Inferior parietal cortex (tissue), 1 donor: ENCODE results near the gene ESPL1.
A peak's percentile ranks its signal among the peaks of the same experiment; 100 is the strongest.

Experiments used
- DNase-seq: peaks from one replicate; pipeline ENCODE4 v3.0.0-alpha.2; 2016; ENCODE audit errors: extremely low spot score

The ESPL1 gene

DNA sequence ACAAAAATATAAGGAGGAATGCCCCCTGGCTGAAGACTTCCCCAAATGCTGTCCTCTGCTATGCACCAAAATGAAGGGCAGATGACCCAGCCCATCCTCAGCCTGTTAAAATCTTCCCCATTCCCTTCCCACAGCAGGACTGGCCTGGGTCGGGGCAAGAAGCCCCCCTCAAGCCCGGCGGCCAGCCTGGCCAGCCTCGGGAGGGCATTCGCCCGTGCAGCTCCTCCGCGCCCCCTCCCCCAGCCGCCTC lies 36.5 kb upstream of the ESPL1 start:
- DNase-seq: no peak

DNA sequence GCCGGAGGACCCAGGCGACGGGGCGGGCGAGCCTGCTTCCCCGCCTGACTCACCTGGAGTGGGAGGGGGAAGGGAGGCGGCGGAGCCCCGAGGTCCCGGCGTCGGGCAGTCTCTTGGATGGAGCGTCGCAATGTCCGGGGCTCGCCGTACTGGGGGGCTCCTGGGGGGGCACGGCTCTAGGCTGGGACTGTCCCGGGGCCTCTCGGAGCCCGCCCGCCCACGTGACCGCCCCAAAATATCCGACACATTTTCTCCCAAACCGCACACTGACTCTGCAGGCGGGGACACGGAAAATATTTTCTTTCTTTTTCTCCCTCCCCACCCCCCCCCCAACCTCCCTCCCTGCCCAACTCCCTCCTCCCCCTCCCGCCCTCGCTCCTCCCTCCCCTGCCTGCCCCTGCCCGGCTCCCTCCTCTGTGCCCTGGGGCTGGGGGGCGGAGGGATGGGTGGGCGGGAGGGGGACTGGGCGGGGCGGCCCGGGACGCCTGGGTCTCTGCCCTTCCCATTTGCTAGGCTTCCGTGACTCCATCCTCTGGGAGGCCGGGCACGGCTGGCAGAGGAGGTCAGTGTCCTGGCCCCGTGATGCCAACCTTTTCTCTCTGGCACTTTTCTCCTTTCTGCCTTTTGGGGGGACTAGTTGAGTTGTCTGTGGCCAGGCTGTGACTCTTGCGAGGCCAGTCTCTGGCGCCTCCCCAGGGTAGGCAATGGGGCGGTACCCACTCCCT lies 36.0 kb upstream of the ESPL1 start, which contains the start of gene RARG:
Gene RARG, minus strand, starts transcription at position 289 of the 725 bp plus-strand sequence. CDS start 4,664 bp downstream, outside the sequence.
- DNase-seq: no peak

DNA sequence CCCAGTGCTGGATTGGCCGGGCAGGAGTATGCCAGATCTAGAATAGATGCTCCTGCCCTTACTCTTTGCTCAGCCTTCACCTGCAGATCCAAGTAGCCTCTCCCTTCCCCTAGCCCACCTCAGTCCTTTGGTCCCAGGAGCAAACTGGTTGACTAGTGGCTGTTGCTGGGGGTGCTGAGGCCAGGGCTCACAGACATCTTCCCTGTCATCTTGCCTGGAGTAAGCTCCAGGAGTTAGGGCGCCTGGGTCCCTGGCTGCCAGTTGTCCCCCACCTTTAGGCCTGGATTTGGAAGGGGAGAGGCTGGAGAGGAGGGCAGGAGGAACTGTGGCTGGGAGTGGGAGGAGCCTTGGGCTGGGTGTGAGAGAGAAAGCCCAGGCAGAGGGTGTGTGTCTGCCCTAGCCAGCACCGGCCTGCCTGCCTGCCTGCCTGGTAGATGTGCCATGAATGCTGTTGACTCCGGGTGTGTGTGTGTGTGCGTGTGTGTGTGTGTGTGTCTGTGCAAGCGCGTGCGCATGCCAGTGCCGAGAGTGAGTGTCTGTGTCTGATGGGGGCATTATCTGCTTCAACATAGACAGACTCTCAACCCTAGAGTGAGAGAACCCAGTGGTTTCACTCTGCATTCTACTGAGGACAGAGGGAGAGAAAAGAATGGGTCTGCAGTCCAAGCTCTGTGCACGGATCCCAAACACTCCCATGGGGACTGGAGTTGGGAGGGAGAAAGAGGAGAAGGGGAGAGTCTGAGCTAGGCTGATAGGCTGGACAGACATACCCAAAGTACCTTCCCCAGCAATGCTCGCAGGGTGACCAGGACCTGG lies 35.2 kb upstream of the ESPL1 start:
- DNase-seq: no peak

DNA sequence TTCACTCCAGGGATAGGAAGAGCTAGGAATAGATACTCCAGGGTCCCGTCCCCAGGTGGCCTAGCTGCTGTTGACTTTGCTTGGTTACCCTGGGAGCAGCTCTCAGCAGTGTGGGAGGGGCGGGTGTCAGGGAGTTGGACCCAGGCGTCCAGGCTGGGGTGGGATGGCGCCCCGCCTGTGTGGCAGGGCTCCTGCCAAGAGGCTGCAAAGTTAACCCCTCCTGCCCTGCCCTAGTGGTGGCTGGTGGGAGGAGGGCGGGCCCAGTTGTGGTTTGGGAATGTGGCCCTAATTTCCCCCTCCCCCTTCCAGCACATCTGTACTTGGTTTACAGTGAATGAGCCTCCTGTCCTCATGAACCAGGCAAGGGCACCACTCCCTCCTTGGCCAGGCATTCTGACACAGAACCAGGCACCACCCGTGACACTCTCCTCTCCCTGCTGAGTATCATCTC lies 34.4 kb upstream of the ESPL1 start:
- DNase-seq: no peak

DNA sequence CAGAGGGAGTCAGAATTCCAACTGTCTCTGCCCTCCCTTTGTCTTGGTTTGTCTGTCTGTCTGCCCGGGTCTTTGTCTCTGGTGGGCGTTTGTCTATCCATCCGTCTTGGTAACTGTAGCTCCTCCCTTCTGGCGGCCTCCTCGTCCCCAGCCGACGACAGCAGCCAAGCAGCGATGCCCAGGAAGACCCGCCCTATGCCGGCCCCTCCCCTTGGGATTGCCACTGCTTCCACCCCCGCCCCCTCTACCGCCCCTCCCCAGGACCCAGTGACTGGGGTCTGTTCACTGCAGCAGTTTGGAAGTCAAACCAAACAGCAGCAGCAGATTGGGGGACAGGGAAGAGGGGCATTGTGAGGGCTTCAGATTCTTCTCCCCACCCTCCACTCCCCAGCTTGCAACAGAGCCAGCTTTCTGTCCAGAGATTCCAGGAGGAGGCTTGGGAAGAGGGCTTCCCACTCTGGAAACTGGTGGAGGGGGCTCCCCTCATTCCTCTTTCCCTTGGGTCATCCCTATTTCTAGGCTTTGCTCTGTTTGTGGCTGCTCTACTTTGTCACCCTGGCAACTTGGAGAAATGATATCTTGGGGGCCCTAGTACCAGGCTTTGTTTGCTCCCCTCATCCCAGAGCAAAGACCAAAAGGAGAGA lies 33.7 kb upstream of the ESPL1 start:
- DNase-seq: no peak

DNA sequence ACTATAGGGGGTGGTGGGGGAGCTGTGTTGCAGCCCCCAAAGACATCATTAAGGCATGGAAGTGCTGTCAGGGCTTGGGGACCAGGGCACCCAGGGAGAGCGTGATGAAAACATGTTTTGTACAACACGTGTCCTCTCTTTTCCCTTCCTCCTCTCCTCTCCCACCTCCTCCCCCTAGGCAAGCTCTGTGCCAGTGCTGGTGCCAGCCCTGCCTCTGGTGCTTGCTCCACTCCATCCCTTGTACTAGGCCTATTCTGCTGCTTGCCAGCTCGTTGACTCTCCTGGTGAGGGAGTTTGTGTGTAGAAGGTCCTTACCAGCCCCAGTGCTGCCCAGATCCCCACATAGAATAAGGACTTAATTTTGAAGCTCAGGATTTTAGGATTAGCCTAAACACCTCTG lies 32.9 kb upstream of the ESPL1 start:
- no peak for DNase-seq

DNA sequence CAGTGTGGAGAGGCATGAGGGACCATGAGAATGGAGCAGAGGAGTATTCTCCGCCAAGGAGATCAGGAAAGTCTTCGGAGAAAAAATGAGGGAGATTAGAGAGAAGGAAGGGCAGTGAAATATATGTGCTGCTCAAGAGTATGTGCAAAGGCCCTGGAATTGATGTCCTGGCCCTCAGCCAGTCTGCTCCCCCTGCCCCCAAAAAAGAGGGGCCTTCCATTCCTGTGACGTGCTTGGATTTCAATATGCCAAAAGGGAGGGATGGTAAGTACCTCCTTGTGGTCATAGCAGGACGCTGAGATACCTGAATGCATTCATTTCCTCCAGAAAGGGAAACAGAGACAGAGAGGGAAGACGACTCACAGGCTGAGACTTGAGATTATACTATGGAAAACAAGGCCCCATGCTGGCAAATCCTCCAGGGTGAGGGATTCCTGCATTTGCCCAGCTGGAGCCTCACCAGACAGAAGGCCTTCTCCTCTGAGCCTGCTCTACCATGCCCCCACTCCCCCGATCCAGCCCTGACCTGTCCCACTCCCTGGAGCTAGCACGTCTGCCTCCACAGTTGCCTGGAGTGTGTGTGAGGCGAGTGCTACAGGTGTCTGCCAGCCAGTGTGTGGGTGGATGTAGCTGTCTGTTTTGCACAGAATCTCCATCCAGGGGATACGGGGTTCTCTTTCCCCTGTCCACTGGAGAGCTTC lies 32.2 kb upstream of the ESPL1 start:
- DNase-seq: no peak

DNA sequence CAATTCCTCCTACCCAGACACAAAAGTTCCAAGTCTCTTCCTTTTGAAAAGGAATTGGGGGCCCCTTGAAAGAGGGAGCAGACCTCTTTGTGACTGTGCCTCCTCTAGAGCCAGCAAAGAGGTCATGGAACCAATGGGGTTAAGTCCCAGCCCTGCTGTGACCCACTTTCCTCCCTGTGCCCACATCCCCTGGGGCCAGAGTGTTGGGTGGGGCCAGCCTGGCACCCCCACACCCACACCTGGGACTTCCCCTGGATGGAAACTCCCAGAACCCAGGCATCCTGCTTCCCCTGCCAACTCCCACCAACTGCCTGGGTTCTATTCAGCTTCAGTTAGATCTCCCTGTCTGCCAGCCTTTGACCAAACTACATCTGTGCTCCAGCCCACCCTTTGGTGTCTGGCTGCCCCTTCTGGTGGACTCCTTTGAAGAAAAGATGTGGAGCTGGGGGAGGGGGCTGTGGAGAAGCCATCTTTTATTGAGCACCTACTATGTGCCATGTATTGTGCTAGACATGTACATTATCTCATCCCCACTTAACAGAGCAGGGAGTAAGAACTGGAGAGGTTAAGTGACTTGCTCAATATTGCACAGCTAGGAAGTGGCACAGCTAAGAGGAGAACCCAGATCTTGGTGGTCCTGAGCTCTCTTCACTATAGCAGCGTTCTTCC lies 31.5 kb upstream of the ESPL1 start:
- no peak for DNase-seq

DNA sequence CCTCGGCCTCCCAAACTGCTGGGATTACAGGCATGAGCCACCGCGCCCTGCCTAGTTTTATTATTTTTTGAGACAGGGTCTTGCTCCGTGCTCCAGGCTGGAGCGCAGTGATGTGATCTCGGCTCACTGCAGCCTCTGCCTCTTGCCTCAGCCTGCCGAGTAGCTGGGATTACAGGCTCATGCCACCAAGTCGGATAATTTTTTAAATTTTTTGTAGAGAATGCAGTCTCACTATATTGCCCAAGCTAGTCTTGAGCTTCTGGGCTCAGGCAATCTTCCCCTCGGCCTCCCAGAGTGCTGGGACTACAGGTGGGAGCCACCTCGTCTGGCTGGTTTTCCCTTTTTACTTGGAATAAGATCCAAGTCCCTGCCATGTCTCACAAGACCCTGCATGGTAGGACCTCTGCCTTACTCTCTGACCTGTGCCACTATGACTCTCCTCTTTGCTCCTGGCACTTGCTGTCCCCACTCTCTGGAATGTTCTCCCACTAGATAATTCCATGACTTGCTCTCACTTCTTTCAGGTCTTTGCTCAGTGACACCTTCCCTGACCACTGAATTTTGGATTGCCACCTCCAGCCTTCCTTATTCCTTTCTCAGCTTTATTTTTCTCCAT lies 28.3 kb upstream of the ESPL1 start:
- no peak for DNase-seq

DNA sequence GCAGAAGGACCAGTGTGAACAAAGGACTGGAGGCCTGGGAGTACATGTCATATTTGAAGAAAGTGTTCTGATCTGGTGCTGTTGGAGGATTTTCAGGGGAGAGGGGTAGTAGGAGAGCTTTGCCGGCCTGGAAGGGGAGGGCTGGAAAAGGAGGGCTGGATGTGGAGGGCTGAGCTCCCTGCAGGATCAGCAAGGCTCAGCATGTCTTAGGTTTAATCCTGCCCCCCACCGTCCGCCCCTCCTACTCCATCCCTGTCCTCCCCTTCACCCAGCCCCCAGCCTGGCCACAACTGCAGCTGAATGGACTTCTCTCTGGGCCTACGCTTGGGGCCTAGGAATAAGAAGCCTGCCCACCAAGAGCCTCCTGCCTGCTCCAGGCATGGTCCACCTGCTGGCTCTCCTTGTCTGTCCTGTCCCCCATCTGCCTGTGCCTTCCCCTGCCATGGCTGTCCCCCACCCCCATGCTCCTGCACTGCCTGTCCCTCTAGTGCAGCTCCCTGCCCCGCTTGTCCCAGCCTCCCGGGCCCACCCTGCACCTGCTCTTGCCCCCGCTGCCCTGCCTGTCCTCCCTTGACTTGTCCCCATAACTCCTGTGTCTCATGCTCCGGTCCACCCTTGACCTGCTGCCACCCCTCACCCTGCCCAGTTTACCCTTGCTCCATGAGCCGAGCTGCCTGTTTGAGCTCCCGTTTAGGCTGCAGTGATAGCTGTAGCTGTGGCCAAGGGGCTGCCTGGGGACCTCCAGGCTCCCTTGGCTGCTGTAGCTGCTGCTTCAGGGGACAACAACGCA lies 26.3 kb upstream of the ESPL1 start:
- no peak for DNase-seq

DNA sequence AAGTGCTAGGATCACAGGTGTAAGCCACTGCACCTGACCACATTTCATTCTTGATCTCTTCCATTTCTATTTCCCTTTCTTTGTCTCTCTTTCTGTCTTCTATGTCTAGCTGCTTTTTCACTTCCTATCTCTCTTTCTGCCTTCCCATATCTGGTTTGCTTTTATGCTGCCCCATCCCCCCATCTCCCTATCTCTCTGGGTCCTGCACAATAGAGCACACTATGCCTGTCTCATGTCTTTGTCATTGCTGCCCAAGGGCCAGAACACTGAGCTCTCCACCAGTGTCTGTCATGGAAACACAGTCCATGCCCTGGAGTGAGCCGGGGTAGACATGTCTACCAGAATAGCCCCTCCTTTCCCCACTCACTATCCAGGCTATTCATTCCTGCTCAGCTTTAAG lies 23.8 kb upstream of the ESPL1 start:
- DNase-seq: no peak

DNA sequence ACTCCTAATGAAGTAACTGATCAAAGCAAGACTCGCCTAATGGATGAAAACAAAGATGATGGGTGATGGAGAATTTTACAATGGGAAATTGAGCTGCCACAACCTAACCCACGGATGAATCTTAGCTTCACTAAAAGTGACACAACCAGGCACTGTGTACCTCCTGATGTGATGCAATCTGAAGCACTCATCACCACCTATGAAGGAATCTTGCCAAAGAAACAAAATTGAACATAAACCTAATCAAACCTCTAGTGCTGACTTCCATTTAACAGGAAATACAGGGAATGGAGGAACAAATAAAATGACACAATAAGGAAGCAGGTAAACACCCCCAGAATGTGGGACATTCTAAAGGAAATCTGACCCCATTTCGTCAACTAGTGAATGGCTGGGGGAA lies 22.8 kb upstream of the ESPL1 start:
- no peak for DNase-seq

DNA sequence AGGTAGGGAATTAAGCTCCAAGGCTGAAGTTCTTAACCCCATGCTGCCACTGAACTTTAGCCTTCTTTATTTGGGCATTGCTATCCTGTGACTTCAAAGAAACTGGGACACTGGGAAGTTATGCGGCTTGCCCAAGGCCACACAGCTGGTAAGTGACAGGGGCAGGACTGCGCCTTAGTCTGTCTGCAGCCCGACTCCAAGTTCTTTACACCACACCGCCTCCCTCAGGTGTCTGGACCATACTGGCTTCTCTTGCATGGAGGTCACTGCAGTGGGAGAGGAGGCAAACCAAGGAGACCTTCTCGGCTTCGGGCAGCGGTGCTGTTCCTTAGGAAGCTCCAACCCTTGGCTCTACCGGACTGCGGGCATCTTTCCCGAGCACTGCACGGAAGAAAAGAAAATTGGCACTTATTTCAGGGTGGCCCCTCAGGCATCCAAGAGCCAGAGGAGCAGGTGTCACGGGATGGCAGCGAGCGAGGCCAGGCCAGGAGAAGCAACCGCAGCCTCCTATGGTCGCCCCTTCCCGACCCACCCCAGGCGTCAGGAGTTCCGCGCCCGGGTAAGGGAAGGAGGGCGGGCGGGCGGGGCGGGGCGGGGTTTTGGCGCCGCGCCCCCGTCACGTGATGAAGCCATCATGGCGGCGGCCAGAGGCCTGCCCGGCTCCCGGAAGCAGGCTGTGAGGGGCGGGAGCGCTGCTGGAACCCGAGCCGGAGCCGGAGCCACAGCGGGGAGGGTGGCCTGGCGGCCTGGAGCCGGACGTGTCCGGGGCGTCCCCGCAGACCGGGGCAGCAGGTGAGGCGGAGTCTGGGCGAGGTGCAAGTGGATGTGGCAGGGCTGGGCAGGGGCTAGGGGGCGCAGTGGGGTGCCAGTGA lies 16.4 kb upstream of the ESPL1 start:
- peak; percentile 79 for DNase-seq

DNA sequence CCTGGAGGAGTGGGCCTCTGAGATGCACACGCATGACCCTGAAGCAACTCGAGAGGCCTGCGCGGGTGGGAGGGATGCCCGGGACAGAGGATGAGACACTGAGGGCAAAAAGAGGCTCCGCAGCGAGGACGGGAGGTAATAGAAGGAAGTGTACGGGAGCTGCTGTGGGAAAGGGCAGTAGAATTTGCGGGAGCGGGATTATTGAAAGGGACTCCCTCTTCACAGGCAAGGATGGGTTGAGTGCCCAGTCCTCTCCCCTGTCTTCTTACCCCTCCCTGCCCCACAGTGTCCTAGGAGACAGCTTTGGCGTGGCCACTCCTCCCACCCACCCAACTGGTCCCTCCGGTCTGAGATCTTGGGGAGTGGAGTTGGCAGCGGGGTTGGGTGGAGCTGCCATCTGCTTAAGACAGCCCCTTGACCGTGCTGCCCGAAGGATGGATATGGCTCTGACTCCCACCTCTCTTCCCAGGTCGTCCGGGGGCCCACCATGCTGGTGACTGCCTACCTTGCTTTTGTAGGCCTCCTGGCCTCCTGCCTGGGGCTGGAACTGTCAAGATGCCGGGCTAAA lies 15.7 kb upstream of the ESPL1 start:
- DNase-seq: no peak

DNA sequence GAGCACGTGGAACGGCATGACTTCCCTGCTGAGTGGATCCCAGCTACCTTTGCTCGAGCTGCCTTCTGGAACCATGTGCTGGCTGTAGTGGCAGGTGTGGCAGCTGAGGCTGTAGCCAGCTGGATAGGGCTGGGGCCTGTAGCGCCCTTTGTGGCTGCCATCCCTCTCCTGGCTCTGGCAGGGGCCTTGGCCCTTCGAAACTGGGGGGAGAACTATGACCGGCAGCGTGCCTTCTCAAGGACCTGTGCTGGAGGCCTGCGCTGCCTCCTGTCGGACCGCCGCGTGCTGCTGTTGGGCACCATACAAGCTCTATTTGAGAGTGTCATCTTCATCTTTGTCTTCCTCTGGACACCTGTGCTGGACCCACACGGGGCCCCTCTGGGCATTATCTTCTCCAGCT lies 14.8 kb upstream of the ESPL1 start:
- DNase-seq: no peak

DNA sequence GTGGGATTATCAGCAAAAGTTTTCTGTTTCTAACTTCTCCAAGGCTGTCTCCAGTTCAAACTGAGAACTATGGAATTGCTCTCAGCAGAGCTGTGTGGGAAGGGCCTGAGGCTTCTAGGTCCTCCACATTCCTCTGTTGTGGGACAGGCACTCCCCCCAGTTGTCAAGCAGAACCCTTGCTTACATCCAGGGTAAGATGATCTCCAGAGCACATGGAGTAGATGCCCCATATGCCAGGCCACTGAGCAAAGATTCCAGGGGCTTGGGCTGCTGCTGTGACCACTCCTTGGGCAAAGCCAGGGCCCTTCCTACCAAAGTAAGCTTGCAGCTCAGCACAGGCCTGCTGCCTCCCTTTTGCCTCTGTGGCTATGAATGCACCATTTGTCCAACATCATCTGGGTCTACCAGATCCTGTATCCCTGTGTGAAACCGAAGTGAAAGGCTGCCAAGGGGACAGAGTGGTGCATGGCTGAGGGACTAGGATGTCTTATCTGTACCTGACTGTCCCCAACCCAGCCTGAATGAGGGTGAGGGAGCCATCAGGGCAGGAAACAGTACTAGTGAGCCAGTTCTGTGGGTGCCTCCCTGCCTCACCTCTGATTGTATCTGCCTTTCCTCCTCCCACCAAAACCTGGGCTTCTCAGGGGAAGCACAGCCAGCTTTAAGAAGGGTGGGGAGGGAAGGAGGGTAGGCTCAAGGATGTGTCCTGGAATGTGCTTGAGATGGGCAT lies 13.1 kb upstream of the ESPL1 start:
- no peak for DNase-seq

DNA sequence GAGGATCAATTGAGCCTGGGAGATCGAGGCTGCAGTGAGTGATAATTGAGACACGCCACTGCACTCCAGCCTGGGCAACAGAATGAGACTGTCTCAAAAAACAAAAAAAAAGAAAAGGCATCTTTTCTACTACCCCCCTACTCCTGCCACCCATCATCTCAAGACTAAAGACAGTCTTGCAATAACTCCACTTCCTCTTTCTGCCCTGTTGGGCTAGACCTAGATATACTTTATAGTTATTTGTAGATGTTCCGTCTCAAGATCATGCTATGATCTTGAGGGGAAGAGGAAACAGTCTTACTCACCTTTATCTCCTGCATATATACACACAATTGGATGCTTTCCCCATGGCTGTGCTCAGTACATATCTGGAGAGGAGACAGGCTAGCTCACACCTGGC lies 12.1 kb upstream of the ESPL1 start:
- no peak for DNase-seq
